GM18517 (cell line): ENCODE data around the gene TTI1.
"Not testable (repeated sequence)": the region's sequence is repeated elsewhere in the genome, so short reads cannot be mapped to it uniquely, and the experiment has no call there.

Source experiments
- ATAC-seq: cut with Tn5 transposase; IDR thresholded peaks from one replicate; pipeline ENCODE4 v1.9.1; 2021; ENCODE audit warnings: mild to moderate bottlenecking, moderate library complexity; ENCODE audit not compliant: unreplicated experiment

Gene TTI1

DNA sequence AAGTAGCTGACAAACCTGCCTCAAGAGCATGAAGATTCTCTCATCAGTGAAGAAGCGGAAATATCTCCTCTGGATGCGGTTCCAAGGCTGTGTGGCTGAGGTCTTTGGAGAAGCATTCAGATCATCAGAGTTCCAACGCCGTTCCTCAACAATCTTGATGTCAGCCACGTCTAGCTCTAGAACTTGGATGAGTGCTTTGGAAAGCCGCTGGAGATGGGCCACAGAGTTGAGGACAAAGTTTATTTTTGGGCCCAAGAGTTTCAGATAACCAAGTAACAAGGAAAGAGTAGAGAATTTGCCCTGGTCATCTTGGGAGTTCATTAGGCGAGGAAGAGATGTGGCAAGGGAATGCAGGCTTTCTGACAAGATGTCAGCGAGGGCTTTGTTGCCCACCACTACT lies 20.9 kb downstream of the TTI1 start:
- ATAC-seq: no peak

DNA sequence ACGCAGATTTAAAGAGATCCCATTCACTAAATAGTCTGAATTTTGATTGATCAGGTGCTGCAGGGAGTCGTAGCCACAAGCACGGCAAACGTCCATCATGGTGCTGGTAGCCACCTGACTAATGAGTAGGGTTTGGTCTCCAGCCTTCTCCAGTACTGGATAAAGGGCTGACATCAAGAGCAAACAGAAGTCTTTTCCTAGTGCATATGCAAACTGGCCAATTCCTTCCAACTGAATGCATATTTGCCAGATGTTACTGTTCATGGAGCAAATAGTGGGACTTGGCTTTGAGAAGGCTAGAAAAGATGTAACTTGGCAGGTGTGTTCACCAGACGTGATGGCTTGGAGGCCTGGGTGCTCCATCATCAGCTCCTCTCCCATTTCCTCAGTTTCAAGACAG lies 21.6 kb downstream of the TTI1 start:
- no peak for ATAC-seq

DNA sequence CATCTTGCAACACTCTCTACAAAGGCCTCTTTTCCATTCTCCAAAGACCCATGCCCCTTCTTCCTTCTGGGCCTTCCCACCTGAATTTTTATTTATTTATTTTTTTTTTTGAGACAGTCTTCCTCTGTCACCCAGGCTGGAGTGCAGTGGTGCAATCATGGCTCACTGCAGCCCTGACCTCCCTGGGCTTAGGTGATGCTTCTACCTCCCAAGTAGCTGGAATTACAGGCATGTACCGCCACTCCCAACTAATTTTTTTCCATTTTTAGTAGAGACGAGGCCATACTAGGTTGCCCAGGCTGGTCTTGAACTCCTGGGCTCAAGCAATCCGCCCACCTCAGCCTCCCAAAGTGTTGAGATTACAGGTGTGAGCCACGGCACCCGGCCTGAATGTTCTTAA lies 23.8 kb downstream of the TTI1 start:
- not testable (repeated sequence) for ATAC-seq

DNA sequence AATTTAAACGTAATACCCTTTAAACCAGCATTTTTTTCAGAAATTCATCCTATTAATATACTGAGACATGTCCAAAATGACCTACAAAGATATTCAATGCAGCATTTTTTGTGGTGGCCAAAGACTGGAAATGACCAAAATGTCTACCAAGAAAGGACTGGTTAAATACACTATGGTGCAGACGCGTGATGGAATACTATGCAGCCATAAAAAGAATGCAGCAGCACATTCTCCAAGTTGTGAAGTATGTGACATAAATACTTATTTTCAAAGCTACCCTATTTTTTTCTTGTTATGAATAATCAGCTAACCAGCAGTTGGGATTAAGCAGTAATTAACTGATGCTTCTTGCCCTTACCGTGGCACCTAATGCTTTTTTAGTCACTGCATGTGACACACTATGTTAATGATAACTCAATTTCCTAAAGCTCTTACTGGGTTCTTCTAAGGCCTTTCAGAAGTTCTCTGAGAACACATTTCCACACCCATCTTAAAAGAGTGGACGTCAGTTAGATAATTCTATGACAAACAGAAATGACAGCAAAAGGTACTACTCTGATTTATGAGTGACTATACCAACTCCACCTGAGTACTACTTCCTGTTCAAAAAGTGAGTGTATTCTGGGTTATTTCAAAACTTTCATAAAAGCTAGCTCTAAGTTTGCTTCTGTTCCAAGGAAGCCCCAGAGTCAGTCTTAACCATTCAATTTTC lies 24.9 kb downstream of the TTI1 start:
- no peak for ATAC-seq

DNA sequence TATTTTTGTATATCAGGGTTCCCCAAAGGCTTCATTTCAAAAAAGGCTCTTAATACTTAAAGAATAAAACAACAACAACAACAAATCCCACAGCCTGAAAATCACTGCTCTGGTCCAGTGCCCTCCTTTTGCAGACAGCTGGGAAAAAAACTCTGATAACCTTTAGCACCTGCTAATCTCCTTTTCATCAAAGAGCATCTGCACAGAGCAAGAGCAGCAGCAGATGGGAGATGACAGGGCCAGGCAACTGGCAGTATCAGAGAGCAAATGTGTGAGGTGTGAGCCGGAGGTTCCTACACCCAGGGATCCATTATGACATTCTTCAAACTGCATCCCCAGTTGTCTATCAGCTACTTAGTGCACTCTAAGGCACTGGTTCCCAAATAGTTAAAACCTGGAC lies 25.7 kb downstream of the TTI1 start:
- ATAC-seq: no peak

DNA sequence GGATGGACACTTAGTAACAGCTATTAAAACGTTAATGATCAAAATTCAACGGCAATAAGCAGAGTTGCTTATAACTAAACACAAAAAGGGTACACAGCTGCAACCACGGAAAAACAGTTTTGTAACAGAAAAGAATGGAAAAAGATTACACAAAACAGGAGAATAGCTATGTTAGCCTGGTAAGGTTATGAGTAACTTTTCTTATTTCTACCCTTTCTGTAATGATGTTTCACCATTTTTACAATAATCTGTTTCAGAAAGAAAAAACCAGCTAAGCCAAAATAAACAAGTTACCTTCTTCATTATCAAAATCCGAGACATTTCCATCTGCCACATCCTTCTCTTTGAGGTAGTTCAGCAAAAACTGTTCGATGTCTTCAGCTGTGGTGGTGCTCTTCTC lies 27.4 kb downstream of the TTI1 start:
- ATAC-seq: no peak

DNA sequence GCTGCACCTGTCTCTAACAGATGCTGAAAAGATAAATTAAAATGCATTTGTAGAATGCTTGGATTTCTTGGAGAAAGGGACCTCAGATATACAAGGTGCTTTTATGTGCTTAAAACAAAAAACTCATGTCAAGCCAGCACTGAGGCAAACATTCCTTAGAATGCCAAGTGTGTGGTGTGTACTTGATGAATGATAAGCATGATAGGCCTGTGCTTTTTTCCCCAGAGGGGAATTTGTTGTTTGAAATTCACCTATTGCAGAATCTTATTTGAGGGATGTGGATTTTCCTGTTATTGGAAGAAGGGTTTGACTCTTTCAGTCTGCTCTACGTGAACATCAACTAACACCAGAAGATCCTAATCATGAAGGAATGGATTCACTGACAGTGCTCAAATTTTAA lies 28.8 kb downstream of the TTI1 start:
- no peak for ATAC-seq

DNA sequence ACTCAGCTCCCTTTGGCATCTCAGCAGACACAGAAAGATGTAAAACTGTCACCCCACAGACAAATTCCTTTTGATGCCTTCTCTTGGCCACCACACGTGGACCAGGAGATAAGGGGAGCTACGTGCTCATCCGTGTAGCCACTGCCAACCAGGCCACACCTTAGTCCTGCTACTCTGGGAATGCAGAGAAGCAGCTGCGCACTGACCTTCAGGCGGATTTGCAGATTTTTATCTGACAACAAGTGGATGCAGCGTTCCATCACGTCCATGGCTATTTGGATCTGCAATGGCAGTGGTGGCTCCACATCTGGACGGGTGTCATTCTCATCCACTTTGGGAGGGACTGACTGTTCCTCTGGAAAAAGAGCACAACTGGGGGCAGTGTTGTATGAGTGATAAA lies 30.8 kb downstream of the TTI1 start:
- ATAC-seq: no peak

DNA sequence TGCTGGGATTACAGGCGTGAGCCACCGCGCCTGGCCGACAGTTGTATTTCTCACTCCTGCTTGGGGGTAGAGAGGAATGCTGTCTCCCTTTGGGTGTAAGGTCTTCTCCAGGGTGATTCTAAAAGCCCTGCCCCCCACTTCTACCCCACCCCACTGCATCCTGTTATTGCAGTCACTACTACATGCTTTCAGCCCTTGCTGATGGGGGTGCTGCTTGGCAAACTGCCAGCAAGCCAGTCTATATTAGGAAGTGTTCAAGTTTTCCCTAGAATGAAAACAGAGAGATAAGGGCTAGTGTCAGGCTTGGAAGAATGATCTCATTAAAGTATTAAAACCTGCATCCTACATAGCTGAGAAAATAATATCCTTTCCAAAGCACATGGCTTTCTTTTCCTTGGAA lies 31.3 kb downstream of the TTI1 start:
- no peak for ATAC-seq

DNA sequence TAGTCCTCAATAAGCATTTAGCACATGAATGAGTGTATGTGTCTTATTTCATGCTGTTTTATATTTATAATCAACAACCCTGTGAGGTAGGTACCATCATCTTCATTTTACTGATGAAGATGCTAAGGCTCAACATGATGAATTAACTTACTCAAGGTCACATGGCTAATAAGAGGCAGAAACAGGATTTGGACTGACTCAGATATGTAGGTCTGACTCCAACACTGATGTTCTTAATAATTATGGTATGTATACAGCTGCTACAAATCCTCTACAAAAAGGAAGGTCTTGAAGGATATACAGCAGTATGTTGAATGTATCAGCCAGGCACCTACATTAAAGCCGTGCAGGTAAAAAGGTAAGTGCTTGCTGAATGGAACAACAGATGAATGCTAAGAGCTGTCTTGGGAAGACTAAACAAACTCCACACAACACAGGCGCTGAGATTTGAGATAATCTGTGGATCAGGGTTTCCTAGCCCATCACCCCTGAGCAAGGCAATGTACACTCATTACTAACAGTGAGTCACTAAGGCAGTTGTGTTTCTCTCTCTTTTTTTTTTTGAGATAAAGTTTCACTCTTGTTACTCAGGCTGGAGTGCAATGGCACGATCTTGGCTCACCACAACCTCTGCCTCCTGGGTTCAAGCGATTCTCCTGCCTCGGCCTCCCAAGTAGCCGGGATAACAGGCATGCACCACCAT lies 31.9 kb downstream of the TTI1 start:
- no peak for ATAC-seq

DNA sequence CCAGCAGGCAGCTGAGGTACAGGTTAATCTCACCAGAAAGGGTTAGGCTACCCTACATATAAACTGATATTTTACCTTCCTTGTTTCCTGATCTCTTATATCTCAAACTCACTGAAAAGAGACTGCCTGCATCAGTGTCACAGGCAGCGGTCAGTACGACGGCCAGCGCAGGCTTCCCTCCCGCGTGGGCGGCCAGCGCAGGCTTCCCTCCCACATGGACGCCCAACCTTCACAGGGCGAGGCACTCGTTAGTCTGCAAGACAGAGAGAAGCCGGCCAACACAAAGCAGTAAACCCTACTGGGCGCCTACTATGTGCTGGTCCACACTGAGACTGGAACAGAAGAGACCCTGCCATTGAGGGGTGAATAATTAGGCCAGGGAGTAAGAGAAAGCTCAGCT lies 33.0 kb downstream of the TTI1 start:
- ATAC-seq: no peak

DNA sequence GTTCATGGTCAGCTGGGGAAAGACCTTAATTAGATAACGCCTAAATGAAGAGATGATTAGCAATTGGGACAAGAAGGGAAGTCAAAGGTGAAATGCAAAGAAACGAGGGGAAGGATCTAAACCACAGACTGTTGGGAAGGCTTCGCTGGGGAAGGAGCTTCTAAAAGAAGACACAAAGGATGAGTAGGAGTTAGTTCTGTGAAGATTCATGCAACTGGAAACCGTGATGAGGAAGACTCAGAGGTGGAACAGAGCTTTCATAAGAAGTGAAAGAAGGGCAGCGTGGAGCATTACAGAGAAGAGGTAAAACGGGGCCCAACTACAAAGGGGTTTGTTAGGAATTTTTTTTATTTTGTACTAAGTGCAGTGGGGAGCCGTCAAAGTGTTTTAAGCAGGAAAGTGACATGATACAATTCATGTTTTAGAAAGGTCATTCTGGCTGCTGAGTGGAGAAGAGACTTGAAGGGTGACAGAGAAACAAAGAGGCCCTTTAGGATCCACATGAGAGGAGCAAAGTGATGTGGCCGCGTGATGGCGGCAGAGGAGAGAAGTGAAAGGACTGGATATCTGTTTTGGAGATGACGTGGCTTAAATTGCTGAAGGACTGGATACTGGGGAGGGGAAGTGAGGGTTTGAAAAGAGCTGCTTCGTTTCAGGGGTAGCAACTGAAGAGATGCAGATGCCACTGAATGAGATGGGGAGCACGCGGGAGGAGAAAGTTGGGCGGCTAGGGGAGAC lies 33.6 kb downstream of the TTI1 start:
- no peak for ATAC-seq

DNA sequence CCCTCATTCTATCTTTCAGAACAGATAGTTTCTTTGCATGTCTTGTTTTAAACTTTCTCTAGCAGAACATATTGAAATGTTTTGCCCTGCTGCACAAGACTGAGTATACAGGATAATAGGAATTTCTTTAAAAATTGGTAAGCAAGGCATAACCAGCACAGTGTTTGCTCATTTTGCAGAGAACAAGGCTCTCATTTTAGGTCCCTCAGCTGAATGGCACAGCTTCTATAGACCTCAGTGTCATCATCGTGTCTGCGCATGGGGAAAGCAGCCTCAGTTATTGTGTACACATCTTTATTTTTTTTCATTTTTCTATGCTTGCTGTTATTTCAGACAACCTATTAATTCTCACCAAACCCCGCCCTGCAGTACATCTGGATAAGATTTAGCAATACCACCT lies 35.7 kb downstream of the TTI1 start:
- ATAC-seq: no peak

DNA sequence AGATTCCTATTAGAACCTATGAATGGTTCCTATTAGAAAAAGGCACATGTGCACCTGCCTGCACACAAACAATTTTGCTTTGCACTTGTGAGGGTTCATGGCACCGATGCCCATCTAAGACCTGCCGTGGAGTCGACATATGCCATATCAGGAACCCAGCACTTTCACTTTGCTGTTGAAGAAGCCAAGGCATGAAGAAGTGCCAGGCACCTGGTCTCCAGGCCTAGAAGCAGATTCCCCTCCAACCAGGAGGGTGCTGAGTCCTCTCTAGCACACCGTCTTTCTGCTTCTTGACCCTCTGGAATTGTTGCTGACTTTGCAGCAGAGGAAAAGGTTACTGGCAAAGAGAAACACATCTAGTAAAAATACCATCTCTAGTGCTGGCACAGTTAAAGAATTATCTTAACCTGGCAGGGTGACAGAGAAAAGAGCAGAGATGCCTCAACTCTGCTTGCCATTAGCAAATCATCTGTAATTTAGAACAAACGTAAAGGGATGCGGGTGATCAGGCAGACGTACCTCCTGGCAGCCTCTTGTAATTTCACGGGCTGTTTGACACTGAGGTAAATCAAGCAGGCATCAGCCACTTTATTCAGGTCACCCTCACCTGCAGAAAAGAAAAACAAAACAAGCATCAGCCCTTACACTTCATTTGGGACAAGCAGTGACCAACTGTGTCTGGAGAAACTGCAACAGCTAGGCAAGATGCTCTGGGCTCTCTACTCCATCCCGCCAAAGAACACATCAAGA lies 37.2 kb downstream of the TTI1 start:
- no peak for ATAC-seq

DNA sequence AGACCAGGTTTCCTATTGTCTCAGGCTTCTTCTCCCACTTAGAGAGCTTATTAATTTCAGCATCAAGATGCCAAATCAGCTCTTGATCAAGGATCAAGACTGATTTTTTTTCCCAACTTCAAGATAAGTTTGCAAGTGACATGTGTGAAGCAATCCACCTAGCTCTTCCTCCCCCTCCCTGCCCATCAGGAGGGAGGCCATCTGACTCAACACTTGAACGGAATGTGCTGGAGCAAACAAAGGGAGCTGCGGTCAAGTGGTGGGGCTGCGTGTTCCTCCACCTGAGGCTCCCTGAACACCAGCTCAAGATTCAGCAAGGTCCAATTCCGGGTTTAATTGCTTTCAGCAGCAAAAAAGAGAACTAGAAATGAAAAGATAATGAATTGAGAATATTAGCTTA lies 38.7 kb downstream of the TTI1 start:
- no peak for ATAC-seq

DNA sequence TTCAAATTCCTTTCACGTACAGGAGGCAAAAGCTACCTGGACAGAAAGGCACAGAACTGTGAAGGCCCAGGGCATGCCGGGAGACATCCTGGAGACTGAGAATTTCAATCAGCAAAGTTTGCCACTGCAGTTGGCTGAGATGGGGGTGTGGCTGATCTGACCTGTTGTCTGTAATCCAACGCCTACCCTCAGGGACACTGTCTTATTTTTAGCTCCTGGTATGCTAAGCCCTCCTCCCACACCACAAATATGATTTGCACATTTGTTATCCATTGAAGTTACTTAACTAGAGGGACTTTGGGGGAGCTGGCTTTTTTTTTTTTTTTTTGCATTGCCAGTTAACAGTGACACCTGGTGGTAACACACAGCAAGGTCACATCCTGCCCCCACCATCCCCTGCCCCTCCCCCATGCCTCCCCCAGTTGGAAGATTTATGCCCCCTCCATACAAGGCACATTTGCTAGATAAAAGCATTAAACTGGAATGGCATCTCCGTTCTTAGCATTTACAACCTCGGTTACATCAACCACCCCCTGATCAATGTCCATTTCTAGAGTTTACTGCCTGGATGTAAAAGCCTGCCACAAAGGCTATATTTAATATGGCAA lies 40.4 kb downstream of the TTI1 start:
- no peak for ATAC-seq

DNA sequence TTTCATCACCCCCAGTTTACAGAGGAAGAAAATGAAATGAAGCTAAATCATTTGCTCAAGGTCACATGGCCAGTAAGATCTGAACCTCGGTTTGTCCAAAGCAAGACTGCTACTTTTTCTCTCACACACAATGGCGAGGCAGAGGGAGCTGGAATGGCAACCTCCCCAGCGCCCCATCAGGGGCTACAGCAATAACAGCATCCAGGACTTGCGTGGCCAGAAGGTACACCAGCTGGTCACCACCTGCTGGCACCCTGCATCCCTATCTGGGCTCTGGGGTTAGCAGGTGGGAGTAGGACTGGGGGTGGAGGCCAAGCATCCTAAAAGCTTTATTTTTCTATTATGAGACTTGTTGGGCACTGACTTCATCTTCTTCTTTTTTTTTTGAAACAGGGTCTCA lies 41.3 kb downstream of the TTI1 start:
- ATAC-seq: no peak

DNA sequence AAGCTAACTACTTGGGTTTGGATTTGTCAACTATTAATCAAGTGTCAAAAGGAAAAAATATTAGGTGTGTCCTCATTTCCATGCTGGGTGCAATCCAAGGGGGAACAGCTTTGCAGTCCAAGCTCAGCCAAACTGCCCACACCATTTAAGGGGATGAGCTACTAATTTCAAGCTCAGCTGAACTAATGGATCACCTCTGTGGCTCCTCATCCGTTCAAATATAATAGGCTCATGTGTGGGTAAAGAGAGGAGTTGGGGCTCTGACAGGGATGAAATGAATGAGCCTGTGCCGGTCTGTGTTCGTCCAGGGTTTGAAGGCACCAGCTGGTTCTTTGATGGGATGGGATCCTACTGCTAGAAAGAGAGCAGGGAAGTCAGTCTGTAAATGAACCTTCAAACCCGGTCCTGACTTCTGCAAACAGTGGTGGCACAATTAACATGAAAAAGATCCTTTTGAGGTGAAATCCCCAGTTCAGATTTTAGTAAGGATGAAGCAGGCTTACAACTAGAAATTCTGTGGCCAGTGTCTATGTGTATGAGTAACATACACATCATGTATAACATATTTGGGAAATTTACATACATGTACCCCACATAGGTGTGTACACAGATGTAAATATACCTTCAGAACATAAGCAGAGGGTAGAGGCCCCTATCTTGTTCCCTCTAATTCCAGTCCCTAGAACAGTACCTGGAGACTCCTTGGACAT lies 41.9 kb downstream of the TTI1 start:
- no peak for ATAC-seq

DNA sequence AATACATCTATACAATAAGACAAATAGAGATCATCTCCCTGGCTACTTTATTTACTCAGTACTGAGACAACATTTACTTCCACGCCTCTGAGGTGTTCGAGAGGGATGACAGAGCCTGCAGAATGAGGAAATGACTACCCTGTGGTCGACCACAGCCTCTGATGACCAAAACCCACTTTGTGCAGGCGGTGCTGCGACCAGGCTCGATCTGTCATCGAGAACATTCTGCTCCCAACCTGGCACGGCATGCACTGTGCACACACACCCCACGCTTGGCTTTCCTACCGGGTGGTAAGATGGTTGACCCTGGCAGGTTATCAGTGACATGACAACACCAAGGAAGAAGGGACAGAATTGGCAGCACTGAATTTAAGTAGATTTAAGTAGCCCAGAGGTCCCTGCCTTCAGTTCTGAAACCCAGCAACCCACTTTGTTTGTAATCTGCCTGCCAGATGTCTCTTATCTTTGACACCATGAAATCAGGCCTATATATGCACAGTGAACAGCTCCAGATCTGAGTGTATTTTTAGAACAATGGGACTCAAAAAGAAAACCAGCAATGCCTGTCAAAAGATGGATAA lies 42.6 kb downstream of the TTI1 start:
- peak; percentile 89 for ATAC-seq
